Prostate gland (tissue), 2 donors: Measurements from ENCODE around the gene APOBEC3G.
"Not testable (repeated sequence)": the region's sequence is repeated elsewhere in the genome, so short reads cannot be mapped to it uniquely, and the experiment has no call there.

ENCODE experiments used
- POLR2A ChIP-seq: fragments of 450-650 bp; IDR thresholded peaks from one replicate; pipeline ENCODE4 v1.6.1; 2016; ENCODE audit warnings: antibody characterized with exemption, mild to moderate bottlenecking
- TF ChIP-seq, protein P1 (sequence below), 4 experiments: fragments of 200-600 bp in 2 of 4; fragments of 450-650 bp in 2 of 4; sonication (generic) in 2 of 4; IDR thresholded peaks; 1 replicate in 3 of 4; 2 replicates in 1 of 4; pipeline ENCODE4 v1.5.1; 2016 to 2019; ENCODE audit warnings: antibody characterized with exemption in 4 of 4, mild to moderate bottlenecking in 2 of 4, moderate library complexity in 2 of 4

DNA sequence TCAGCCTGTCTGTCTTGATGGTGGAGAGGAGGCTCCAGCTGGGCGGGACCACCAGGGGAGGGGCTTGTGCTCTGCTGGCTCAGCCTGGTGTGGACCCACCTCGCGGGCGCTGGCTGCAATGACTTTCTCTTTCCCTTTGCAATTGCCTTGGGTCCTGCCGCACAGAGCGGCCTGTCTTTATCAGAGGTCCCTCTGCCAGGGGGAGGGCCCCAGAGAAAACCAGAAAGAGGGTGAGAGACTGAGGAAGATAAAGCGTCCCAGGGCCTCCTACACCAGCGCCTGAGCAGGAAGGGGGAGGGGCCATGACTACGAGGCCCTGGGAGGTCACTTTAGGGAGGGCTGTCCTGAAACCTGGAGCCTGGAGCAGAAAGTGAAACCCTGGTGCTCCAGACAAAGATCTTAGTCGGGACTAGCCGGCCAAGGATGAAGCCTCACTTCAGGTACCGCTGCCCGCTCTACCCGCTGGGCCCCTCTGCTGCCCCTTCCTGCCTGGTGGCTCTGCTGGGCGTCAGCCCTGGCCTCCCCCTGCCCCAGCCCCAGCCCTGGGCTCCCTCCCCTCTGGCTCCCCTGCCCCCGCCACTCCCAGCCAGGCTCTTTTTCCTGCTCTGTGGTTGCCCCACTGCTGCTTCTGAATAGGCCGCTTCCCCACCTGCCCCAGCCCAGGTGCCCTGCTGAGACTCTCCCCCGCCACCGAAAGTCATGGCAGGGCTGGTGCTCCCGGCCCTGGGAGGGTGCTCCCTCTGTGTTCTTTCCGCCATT, 36.4 kb upstream of the APOBEC3G start, which contains the start of gene APOBEC3F:
- TF ChIP-seq, protein P1, sequence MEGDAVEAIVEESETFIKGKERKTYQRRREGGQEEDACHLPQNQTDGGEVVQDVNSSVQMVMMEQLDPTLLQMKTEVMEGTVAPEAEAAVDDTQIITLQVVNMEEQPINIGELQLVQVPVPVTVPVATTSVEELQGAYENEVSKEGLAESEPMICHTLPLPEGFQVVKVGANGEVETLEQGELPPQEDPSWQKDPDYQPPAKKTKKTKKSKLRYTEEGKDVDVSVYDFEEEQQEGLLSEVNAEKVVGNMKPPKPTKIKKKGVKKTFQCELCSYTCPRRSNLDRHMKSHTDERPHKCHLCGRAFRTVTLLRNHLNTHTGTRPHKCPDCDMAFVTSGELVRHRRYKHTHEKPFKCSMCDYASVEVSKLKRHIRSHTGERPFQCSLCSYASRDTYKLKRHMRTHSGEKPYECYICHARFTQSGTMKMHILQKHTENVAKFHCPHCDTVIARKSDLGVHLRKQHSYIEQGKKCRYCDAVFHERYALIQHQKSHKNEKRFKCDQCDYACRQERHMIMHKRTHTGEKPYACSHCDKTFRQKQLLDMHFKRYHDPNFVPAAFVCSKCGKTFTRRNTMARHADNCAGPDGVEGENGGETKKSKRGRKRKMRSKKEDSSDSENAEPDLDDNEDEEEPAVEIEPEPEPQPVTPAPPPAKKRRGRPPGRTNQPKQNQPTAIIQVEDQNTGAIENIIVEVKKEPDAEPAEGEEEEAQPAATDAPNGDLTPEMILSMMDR (IDR thresholded peaks at IDR 0.05): not testable (repeated sequence)
- TF ChIP-seq POLR2A: peak; percentile 51
